AG08395 (cell line): ENCODE results near the gene PRMT9.
A peak's percentile ranks its signal among the peaks of the same experiment; 100 is the strongest.

Experiments
- DNase-seq: peaks from one replicate; pipeline ENCODE4 v3.0.0; 2012; ENCODE audit warnings: mixed read lengths, low spot score

PRMT9 gene

GRCh38 chr4:147617841-147618691 lies 65.9 kb downstream of the PRMT9 start:
- no peak for DNase-seq

GRCh38 chr4:147617173-147617840 lies 66.7 kb downstream of the PRMT9 start, which contains the start of gene TMEM184C:
Gene TMEM184C, plus strand, starts transcription at chr4:147617397. Its CDS starts 560 bp downstream, at chr4:147617957.
- peak; percentile 98 for DNase-seq

GRCh38 chr4:147616849-147617172 lies 67.2 kb downstream of the PRMT9 start:
- DNase-seq = no peak

GRCh38 chr4:147610686-147611085 lies 73.3 kb downstream of the PRMT9 start:
- DNase-seq = no peak

- no peak for DNase-seq
Measured at GRCh38 chr4:147607471-147607870, 76.5 kb downstream of the PRMT9 start.

GRCh38 chr4:147605499-147605898 lies 78.5 kb downstream of the PRMT9 start:
- no peak for DNase-seq

GRCh38 chr4:147599769-147600168 lies 84.2 kb downstream of the PRMT9 start:
- DNase-seq = peak; percentile 55

GRCh38 chr4:147599206-147599605 lies 84.8 kb downstream of the PRMT9 start:
- no peak for DNase-seq

- no peak for DNase-seq
Measured at GRCh38 chr4:147597561-147597960, 86.4 kb downstream of the PRMT9 start.

GRCh38 chr4:147596981-147597380 lies 87.0 kb downstream of the PRMT9 start:
- DNase-seq = peak; percentile 81

- DNase-seq = no peak
Measured at GRCh38 chr4:147596377-147596776, 87.6 kb downstream of the PRMT9 start.

- no peak for DNase-seq
Measured at GRCh38 chr4:147594578-147594977, 89.4 kb downstream of the PRMT9 start.

- DNase-seq = no peak
Measured at GRCh38 chr4:147594107-147594506, 89.9 kb downstream of the PRMT9 start.

GRCh38 chr4:147591106-147591505 lies 92.9 kb downstream of the PRMT9 start:
- DNase-seq = no peak

- peak; percentile 61 for DNase-seq
Measured at GRCh38 chr4:147590249-147590920, 93.6 kb downstream of the PRMT9 start.

GRCh38 chr4:147589586-147589985 lies 94.4 kb downstream of the PRMT9 start:
- no peak for DNase-seq
